K562 (cell line): Measurements from ENCODE around the gene HMCN2. TPM values are rescaled to one million over a fixed set of nuclear protein-coding genes. Genes with fewer than 3 reads are reported as not detected.

Experiments
- ATAC-seq: fragments of 200-7000 bp; cut with Tn5 transposase; 3 replicates; pipeline ENCODE4 v1.9.1; 2020; ENCODE audit warnings: moderate library complexity
- BruUV-seq: library from RNA; stranded (reverse); fragments of 400-500 nt; replicated peaks from 2 replicates; lab custom pipeline; 2021; lab: Mats Ljungman, UMichigan
- CTCF ChIA-PET: fragments of 300-600 bp; formaldehyde crosslinking; extraction: SDS; loops from one replicate; lab custom pipeline; 2021; ENCODE audit warnings: low intra/inter-chr PET ratio; lab: Yijun Ruan, JAX
- POLR2A ChIA-PET: fragments of 300-600, 350-650 bp; sonication (Branson Sonifier 250); formaldehyde crosslinking; extraction: SDS; loops from one replicate; lab custom pipeline; 2021; ENCODE audit warnings: antibody characterized with exemption, inconsistent platforms; lab: Yijun Ruan, JAX
- DNase-seq, 4 experiments: peaks; one replicate each; pipeline versions ENCODE4 v3.0.0 to v3.0.0-alpha.2; 2011 to 2018; ENCODE audit warnings: low spot score in 3 of 4, mixed read lengths in 3 of 4; ENCODE audit errors: extremely low read depth in 1 of 4
- FAIRE-seq: peaks from 2 replicates; lab custom pipeline; 2011; peaks lifted over from hg19 to GRCh38; lab: Jason Lieb, UNC
- H2AFZ ChIP-seq: 2 replicates; pipeline ENCODE4 v1.6.0; 2011; ENCODE audit warnings: low read depth, low read length, control low read depth, inconsistent platforms
- H3K27ac ChIP-seq: fragments of 200-600 bp; 3 replicates; pipeline ENCODE4 v1.8.0; 2011; ENCODE audit warnings: low read depth, mild to moderate bottlenecking, control low read depth, inconsistent platforms, low read length, moderate library complexity, mixed read lengths; ENCODE audit errors: extremely low read depth
- H3K27me3 ChIP-seq, 2 experiments: fragments of 300-600 bp in 1 of 2; 2 replicates in 1 of 2; 3 replicates in 1 of 2; pipeline versions ENCODE4 v1.6.0 to v1.8.0; 2011; ENCODE audit warnings: inconsistent platforms in 2 of 2, low read length in 2 of 2, mild to moderate bottlenecking in 1 of 2, mixed read lengths in 1 of 2, moderate library complexity in 1 of 2; ENCODE audit not compliant: control insufficient read depth in 2 of 2, insufficient read depth in 2 of 2
- H3K36me3 ChIP-seq: fragments of 300-600 bp; 3 replicates; pipeline ENCODE4 v1.8.0; 2011; ENCODE audit warnings: mild to moderate bottlenecking, low read length, inconsistent platforms; ENCODE audit not compliant: control insufficient read depth, insufficient read depth
- H3K4me1 ChIP-seq, 2 experiments: fragments of 200-600 bp in 1 of 2; replicated peaks in 1 of 2; 2 replicates in 1 of 2; 3 replicates in 1 of 2; pipeline versions ENCODE4 v1.5.1 to v1.8.0; 2011; ENCODE audit warnings: inconsistent platforms in 2 of 2, low read length in 2 of 2, mild to moderate bottlenecking in 1 of 2, mixed read lengths in 1 of 2, moderate library complexity in 1 of 2; ENCODE audit not compliant: control insufficient read depth in 2 of 2, insufficient read depth in 2 of 2
- H3K4me2 ChIP-seq: 2 replicates; pipeline ENCODE4 v1.6.1; 2011; ENCODE audit warnings: low read length, control low read depth, inconsistent platforms, mixed read lengths; ENCODE audit not compliant: insufficient read depth
- H3K4me3 ChIP-seq: fragments of 200-600 bp; sonication (generic), shearing (Covaris generic); 2 replicates; pipeline ENCODE4 v1.5.1; 2016; ENCODE audit warnings: control low read depth, inconsistent platforms
- H3K79me2 ChIP-seq: fragments of 200-600 bp; 3 replicates; pipeline ENCODE4 v1.8.0; 2011; ENCODE audit warnings: low read length, inconsistent platforms; ENCODE audit not compliant: control insufficient read depth, insufficient read depth
- H3K9ac ChIP-seq, 2 experiments: 2 replicates each; pipeline versions ENCODE4 v1.6.0 to v1.6.1; 2011; ENCODE audit warnings: low read depth in 2 of 2, low read length in 2 of 2, control low read depth in 1 of 2, inconsistent platforms in 1 of 2, mild to moderate bottlenecking in 1 of 2, mixed read lengths in 1 of 2; ENCODE audit not compliant: insufficient read depth in 1 of 2
- H3K9me1 ChIP-seq: one replicate; pipeline ENCODE4 v1.6.0; 2011; ENCODE audit warnings: inconsistent platforms, mild to moderate bottlenecking, low read length, moderate library complexity; ENCODE audit not compliant: control insufficient read depth, insufficient read depth
- H3K9me3 ChIP-seq: replicated peaks from 2 replicates; pipeline ENCODE4 v1.5.1; 2011; ENCODE audit warnings: low read depth, low read length, inconsistent platforms; ENCODE audit not compliant: control insufficient read depth, insufficient read depth
- H4K20me1 ChIP-seq: replicated peaks from 2 replicates; pipeline ENCODE4 v1.6.1; 2011; ENCODE audit warnings: low read length, inconsistent platforms, mixed read lengths; ENCODE audit not compliant: control insufficient read depth, insufficient read depth
- BHLHE40 ChIP-seq: IDR thresholded peaks from 2 replicates; pipeline ENCODE4 v1.6.1; 2011; ENCODE audit warnings: low read length, improper control_type of control experiment
- MXI1 ChIP-seq: IDR thresholded peaks from 2 replicates; pipeline ENCODE4 v1.6.1; 2011; ENCODE audit warnings: low read depth, mild to moderate bottlenecking, improper control_type of control experiment, low read length
- NFYB ChIP-seq: IDR thresholded peaks from 2 replicates; pipeline ENCODE4 v1.6.1; 2011; ENCODE audit warnings: mild to moderate bottlenecking, moderate library complexity; ENCODE audit not compliant: insufficient read length; ENCODE audit errors: extremely low read depth
- RBM15 ChIP-seq: fragments of 200-400 bp; formaldehyde crosslinking; IDR thresholded peaks from 2 replicates; pipeline ENCODE4 v1.6.1; 2018; ENCODE audit warnings: mild to moderate bottlenecking, low read length, moderate library complexity; ENCODE audit not compliant: insufficient read depth
- TEAD4 ChIP-seq, 2 experiments: sonication (generic) in 1 of 2; formaldehyde crosslinking in 1 of 2; IDR thresholded peaks; 2 replicates each; pipeline versions ENCODE4 v1.6.1 to v1.8.0; 2012 to 2022; ENCODE audit warnings: borderline replicate concordance in 1 of 2, inconsistent platforms in 1 of 2, low read length in 1 of 2, mild to moderate bottlenecking in 1 of 2, missing genetic modification reagents in 1 of 2
- WGBS: fragments of 100-300 bp; shearing (Covaris generic); methylation state at CpG from one replicate; pipeline ENCODE4 v1.1.6; 2016; ENCODE audit warnings: low coverage, mixed read lengths; ENCODE audit not compliant: insufficient coverage; ENCODE audit errors: missing lambda C conversion rate; 5-methylcytosine and 5-hydroxymethylcytosine counted together
- in situ Hi-C: fragments of 300-500 bp; cut with MboI; formaldehyde crosslinking; loops from 4 replicates; pipeline ENCODE4 v1.15.0; 2018; ENCODE audit warnings: inconsistent platforms, mixed read lengths
- intact Hi-C: fragments of 100-400 bp; cut with micrococcal nuclease; formaldehyde crosslinking; loops from 2 replicates; pipeline ENCODE4 v1.14.2; 2022
- polyA plus RNA-seq, 8 experiments: library from polyadenylated mRNA; depleted of rRNA in 4 of 8; stranded (reverse) in 5 of 8; unstranded in 3 of 8; fragments of >200 nt; fragmentation: Nextera tagmentation in 2 of 8; fragmentation: Illumina TruSeq in 1 of 8; extraction: Ambion mirVana in 2 of 8; extraction: Trizol in 1 of 8; gene quantifications; 2 replicates each; pipeline versions ENCODE4 v1.2.1 to v1.2.3, GENCODE V29; 2011 to 2014; ENCODE audit warnings: inconsistent platforms in 1 of 8, missing spikeins in 1 of 8
- total RNA-seq, 7 experiments: library from RNA; depleted of rRNA in 6 of 7; stranded (reverse); fragments of >200 nt in 6 of 7; fragmentation: Illumina TruSeq in 2 of 7; extraction: Trizol in 2 of 7; gene quantifications; 2 replicates each; pipeline versions ENCODE4 v1.2.1 to v1.2.3, GENCODE V29; 2011 to 2021; ENCODE audit warnings: low replicate concordance in 1 of 7
- TF ChIP-seq, protein P1 (sequence below): sonication (generic); formaldehyde crosslinking; IDR thresholded peaks from 2 replicates; pipeline ENCODE4 v1.8.0; 2022; ENCODE audit warnings: mild to moderate bottlenecking, missing genetic modification reagents
- TF ChIP-seq, protein P2 (sequence below): fragments of 250-450 bp; sonication (Bioruptor Pico); IDR thresholded peaks from 2 replicates; pipeline ENCODE4 v1.8.0; 2022; ENCODE audit warnings: inconsistent platforms, mild to moderate bottlenecking, moderate library complexity, borderline replicate concordance
- TF ChIP-seq, protein P3 (sequence below): sonication (generic); formaldehyde crosslinking; IDR thresholded peaks from 2 replicates; pipeline ENCODE4 v1.4.0; 2020; ENCODE audit warnings: mild to moderate bottlenecking, missing genetic modification reagents

Gene HMCN2
- total and polyA plus RNA-seq, 9 of the 15 experiments (the other 6 are each of a cell fraction or from before 2014, with no cell fraction given): 0.01 TPM; not detected in 8

DNA sequence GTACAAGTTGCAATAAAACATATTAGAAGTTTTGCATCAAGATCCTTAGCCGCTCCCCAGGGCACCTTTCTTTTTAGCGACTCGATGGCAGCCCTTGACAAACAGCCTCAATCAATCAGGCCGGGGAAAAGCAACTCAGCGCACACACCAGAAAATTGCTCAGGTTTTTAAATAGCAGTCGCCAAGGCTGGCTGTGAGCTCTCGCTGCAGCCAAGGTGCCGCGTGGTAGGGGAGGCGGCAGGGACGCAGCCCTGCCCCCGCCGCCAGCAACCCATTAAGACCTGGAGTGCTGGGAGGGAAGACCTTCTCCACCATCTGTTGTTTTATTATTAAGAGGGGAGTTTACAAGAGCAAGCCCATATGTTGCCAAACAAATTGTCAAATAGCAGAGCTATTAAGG lies 201.8 kb downstream of the HMCN2 start:
- Histone ChIP-seq H3K4me2 (no peak overlapping the region), H2AFZ (no peak overlapping the region), H3K9me3 (no peaks in the 10 kb centered on the region), H3K79me2 (no peaks in the 10 kb centered on the region), H3K27me3 (peaks cover 3 to 39% of the 10 kb centered on the region in 2 experiments; a peak in 4 of 5 replicates), H4K20me1 (peaks cover 4% of the 10 kb centered on the region; the same call in 1 of the 2 replicates), H3K4me1 (peaks cover 0 to 53% of the 10 kb centered on the region in 2 experiments; a peak in 2 of 5 replicates), H3K36me3 (no peaks in the 10 kb centered on the region), H3K9ac (no peak overlapping the region), H3K4me3 (no peak overlapping the region), H3K27ac (no peak overlapping the region), H3K9me1 (no peaks in the 10 kb centered on the region)
- TF ChIP-seq TEAD4 (IDR thresholded peaks at IDR 0.05; ENCODE audit: low read length) (no peak), TEAD4 (CRISPR knock-in tag; IDR thresholded peaks at IDR 0.05; ENCODE audit: borderline replicate concordance) (no peak), NFYB (no peak), BHLHE40 (no peak), RBM15 (no peak), MXI1 (no peak)
- TF ChIP-seq, protein P1, sequence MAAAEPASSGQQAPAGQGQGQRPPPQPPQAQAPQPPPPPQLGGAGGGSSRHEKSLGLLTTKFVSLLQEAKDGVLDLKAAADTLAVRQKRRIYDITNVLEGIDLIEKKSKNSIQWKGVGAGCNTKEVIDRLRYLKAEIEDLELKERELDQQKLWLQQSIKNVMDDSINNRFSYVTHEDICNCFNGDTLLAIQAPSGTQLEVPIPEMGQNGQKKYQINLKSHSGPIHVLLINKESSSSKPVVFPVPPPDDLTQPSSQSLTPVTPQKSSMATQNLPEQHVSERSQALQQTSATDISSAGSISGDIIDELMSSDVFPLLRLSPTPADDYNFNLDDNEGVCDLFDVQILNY (CRISPR knock-in tag): no peak
- TF ChIP-seq, protein P2, sequence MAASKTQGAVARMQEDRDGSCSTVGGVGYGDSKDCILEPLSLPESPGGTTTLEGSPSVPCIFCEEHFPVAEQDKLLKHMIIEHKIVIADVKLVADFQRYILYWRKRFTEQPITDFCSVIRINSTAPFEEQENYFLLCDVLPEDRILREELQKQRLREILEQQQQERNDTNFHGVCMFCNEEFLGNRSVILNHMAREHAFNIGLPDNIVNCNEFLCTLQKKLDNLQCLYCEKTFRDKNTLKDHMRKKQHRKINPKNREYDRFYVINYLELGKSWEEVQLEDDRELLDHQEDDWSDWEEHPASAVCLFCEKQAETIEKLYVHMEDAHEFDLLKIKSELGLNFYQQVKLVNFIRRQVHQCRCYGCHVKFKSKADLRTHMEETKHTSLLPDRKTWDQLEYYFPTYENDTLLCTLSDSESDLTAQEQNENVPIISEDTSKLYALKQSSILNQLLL (CRISPR knock-in tag): no peak
- TF ChIP-seq, protein P3, sequence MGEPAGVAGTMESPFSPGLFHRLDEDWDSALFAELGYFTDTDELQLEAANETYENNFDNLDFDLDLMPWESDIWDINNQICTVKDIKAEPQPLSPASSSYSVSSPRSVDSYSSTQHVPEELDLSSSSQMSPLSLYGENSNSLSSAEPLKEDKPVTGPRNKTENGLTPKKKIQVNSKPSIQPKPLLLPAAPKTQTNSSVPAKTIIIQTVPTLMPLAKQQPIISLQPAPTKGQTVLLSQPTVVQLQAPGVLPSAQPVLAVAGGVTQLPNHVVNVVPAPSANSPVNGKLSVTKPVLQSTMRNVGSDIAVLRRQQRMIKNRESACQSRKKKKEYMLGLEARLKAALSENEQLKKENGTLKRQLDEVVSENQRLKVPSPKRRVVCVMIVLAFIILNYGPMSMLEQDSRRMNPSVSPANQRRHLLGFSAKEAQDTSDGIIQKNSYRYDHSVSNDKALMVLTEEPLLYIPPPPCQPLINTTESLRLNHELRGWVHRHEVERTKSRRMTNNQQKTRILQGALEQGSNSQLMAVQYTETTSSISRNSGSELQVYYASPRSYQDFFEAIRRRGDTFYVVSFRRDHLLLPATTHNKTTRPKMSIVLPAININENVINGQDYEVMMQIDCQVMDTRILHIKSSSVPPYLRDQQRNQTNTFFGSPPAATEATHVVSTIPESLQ (CRISPR knock-in tag): no peak
- ChIA-PET POLR2A (interaction anchor here (0.6 to 1.2 kb wide), 2 partner anchors 8 to 118 kb away, joined by 3 to 5 read pairs; no protein-coding TSS in a partner anchor), CTCF (no interaction called here)
- DNase-seq (no peak), FAIRE-seq (no peak), ATAC-seq (no peak)
- BruUV-seq: no TSS peak
- 27% methylated on average over 12 of the region's 13 CpGs for WGBS
- in situ Hi-C loops (no loop called here), intact Hi-C loops (no loop called here)
